ENCODE measurements around the gene RNF5.

GRCh38 chr6:32195902-32196681, 17.9 kb downstream of the RNF5 start:
- no peak for TF ChIP-seq CTCF (IDR thresholded peaks at IDR 0.05 in 2 of 3, conservative IDR thresholded peaks at IDR 0.05 in 1 of 3; ENCODE audit: control insufficient read depth in 2 of 3, extremely low read depth in 1 of 3, insufficient read depth in 1 of 3, low read depth in 3 of 3, low read length in 3 of 3)
- TF ChIP-seq, protein P1, sequence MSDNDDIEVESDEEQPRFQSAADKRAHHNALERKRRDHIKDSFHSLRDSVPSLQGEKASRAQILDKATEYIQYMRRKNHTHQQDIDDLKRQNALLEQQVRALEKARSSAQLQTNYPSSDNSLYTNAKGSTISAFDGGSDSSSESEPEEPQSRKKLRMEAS (IDR thresholded peaks at IDR 0.05; ENCODE audit: low read depth, low read length) = peak; percentile 41; the same call in 1 of the 2 replicates
- TF ChIP-seq, protein P2, sequence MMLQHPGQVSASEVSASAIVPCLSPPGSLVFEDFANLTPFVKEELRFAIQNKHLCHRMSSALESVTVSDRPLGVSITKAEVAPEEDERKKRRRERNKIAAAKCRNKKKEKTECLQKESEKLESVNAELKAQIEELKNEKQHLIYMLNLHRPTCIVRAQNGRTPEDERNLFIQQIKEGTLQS (IDR thresholded peaks at IDR 0.05; ENCODE audit: borderline replicate concordance, extremely low read depth, low read depth, low read length) = no peak
- TF ChIP-seq YY1 (IDR thresholded peaks at IDR 0.05; ENCODE audit: low read depth, low read length) = peak; percentile 23
- no peak for TF ChIP-seq EZH2 (IDR thresholded peaks at IDR 0.05; ENCODE audit: borderline replicate concordance, control insufficient read depth, low read depth, low read length)
- TF ChIP-seq, protein P3, sequence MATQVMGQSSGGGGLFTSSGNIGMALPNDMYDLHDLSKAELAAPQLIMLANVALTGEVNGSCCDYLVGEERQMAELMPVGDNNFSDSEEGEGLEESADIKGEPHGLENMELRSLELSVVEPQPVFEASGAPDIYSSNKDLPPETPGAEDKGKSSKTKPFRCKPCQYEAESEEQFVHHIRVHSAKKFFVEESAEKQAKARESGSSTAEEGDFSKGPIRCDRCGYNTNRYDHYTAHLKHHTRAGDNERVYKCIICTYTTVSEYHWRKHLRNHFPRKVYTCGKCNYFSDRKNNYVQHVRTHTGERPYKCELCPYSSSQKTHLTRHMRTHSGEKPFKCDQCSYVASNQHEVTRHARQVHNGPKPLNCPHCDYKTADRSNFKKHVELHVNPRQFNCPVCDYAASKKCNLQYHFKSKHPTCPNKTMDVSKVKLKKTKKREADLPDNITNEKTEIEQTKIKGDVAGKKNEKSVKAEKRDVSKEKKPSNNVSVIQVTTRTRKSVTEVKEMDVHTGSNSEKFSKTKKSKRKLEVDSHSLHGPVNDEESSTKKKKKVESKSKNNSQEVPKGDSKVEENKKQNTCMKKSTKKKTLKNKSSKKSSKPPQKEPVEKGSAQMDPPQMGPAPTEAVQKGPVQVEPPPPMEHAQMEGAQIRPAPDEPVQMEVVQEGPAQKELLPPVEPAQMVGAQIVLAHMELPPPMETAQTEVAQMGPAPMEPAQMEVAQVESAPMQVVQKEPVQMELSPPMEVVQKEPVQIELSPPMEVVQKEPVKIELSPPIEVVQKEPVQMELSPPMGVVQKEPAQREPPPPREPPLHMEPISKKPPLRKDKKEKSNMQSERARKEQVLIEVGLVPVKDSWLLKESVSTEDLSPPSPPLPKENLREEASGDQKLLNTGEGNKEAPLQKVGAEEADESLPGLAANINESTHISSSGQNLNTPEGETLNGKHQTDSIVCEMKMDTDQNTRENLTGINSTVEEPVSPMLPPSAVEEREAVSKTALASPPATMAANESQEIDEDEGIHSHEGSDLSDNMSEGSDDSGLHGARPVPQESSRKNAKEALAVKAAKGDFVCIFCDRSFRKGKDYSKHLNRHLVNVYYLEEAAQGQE (IDR thresholded peaks at IDR 0.05; ENCODE audit: low read depth, low read length) = no peak
- no peak for TF ChIP-seq NR2C2 (IDR thresholded peaks at IDR 0.05; ENCODE audit: borderline replicate concordance, control insufficient read depth, insufficient read length, low read depth)
- TF ChIP-seq POLR2A (IDR thresholded peaks at IDR 0.05; ENCODE audit: low read depth, low read length) = peak; percentile 93

Measured in GM12878 (cell line).